Pons (tissue), 1 donor: ENCODE data around the gene SLC4A1AP.
A peak's percentile ranks its signal among the peaks of the same experiment; 100 is the strongest.

Experiments
- DNase-seq: peaks from one replicate; pipeline ENCODE4 v3.0.0-alpha.2; 2016; ENCODE audit warnings: low spot score

The SLC4A1AP gene

DNA sequence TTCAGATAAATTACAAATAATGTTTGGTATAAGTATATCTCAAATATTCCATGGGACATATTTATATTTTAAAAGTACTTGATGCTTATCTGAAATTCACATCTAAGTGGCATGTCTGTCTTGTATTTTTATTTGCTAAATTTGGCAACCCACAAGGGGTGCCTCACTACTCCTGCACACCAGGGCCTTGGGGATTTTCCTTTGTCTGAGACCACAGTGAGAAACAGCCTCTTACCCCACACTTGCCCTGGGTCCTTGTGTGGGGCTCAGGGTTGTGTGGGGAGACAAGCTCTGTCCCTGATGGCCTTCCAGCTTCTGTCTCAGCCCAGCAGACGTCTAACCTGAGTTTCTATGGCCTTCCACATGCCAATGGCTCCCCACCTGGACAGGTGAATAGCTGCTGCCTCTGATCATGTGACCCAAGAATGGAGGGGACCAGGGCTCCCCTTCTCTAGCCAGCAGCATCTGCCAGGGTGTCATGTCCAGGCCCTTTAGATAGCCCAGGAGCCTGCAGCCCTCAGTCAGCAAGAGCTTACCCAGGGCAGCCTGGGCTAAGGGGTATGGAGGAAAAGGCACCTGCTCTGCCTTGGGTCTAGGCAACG, 58.3 kb downstream of the SLC4A1AP start:
- no peak for DNase-seq

GRCh38 chr2:27723372-27724144, 59.9 kb downstream of the SLC4A1AP start:
- peak; percentile 81 for DNase-seq

- DNase-seq = no peak
Observed at GRCh38 chr2:27724191-27724590, 60.5 kb downstream of the SLC4A1AP start.

- peak; percentile 50 for DNase-seq
Observed at GRCh38 chr2:27724905-27725701, 61.4 kb downstream of the SLC4A1AP start.

DNA sequence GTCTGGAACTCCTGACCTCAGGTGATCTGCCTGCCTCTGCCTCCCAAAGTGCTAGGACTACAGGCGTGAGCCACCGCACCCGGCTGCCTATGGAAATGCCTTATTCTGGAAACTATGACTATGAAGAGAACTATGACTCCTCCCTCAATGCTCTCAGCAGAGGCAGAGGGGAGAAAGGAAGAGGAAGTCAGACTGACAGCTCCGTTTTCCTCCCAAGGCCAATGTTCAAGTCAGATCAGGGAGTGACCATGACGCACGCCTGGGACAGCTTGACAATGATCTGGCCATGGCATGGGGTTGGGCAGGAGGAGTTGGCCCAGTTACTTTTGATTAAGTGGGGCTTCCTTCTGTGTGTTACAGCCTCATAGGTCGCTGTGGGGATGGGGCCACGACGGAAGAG, 63.6 kb downstream of the SLC4A1AP start:
- DNase-seq = no peak

DNA sequence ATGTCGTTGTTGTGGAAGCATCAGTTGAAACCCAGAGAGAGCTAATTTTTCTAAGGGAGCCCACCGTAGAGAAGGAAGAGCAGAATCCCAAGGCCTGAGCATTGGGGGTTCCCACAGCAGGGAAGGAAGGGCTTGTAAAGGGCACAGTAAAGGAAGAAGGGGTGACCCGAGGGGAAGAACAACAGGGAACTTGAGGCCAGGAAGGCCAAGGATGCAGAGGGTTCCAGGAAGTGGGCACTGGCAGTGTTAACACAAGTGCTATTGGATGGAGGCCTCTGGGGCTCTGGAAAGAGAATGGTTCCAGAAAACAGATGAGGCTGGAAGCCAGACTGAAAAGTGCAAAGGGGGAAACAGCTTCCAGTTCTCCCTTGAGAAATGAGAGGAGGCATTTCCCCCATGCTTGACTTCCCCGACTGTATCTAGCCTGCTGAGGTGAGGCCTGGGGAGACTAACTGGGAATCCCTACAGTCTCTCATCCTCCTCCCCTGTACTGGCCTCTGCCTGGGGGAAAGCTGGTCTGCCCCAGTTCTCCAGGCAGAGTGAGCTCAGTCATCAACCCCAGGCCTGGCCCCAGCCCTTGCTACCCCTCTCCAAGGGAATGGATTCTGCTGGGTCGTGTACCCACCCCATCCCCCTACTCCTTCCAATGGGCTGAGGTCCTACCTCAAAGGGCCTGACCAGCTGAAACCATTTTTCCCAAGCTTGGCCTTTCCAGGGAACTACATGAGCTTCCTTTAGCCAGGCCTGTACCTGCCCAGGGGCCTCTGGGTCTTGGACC, 64.6 kb downstream of the SLC4A1AP start:
- DNase-seq = no peak

- no peak for DNase-seq
Observed at GRCh38 chr2:27729198-27729597, 65.5 kb downstream of the SLC4A1AP start.

- no peak for DNase-seq
Observed at GRCh38 chr2:27729614-27730013, 65.9 kb downstream of the SLC4A1AP start.

DNA sequence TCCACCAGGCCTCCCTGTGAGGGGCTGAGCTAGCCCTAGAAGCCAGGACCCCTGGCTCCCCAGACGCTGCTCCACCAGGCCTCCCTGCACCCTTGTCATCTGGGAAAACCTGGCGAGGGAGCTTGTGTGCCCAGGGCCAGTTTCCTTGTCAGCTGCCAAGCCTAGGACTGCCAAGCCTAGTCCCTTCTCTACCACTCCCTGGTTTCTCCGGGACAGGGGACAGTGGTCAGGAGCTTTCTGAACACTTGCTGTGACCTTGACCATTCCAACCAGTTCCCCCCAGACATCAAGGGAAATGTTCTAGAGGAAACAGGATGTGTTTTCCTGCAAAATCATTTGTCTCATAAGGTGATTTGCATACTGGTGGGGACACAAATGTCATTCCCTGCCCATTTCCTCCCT, 66.6 kb downstream of the SLC4A1AP start:
- DNase-seq = no peak

GRCh38 chr2:27730980-27731691, 67.4 kb downstream of the SLC4A1AP start:
- no peak for DNase-seq

GRCh38 chr2:27734305-27734704, 70.6 kb downstream of the SLC4A1AP start:
- DNase-seq = no peak

DNA sequence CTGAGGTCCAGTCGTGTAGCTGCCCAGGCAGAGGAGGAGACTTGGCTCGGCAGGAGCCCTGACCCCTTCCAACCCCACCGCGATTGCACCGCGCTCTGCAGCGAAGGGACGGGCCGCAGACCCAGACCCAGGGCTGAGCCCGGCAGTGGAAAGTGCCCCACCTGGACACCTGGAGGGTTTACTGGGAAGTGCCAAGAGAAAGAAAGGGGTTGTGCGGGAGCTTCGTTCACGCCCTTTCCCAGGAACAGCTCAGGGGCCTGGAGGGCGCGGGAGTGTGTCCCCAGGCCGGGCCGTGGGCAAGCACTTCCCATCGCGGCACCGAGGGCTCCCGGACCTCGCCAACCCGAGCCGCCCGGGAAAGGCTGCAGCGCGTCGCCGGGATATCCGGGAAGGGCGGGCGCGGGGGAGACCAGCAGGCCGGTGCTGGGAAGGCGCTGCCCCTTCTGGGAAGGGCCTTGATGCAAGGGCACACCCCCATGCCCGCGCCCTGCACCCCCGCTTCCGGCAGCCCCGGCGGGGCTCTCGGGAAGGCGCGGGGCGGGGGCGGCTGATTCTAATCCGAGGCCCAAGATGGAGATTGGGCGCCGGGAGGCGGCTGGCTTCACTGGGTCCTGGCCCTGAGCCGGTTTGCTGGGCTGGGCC, 71.7 kb downstream of the SLC4A1AP start:
- no peak for DNase-seq

- no peak for DNase-seq
Observed at GRCh38 chr2:27736031-27736889, 72.6 kb downstream of the SLC4A1AP start.

- no peak for DNase-seq
Observed at GRCh38 chr2:27736890-27737204, 73.2 kb downstream of the SLC4A1AP start.

GRCh38 chr2:27737676-27738348, 74.1 kb downstream of the SLC4A1AP start:
- no peak for DNase-seq

DNA sequence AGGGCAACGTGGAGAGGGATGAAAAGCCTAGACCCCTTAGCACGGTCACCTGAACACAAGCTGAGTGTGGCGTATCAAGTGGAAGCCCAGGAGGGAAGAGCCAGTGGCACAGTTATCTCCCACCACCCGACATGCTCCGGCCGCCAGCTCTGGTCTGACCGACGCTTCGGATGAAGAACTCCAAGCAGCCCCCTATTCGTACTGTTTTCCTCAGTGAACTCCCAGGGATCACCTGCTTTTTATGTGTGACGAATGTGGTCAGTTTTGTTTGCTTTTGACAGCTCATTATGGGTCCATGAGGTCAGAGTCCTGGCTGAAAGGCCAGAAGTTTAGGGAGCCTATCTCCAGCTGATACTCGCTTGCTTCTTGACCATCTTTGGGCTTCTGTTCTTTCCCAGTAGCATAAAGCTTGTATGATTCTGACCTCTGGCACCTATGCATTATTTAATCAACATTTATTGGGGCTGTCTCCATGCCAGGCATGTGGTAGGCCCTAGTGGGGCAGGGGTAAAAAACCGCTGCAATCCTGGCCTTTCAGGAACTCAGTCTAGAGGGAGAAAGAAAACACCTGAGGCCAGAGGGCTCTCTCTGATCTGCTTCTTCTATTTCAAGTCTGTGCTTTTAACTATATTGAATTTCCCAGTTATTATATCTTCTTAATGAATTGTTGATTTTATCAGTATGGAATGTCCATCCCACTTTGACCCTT, 74.8 kb downstream of the SLC4A1AP start:
- DNase-seq = no peak

GRCh38 chr2:27739058-27739373, 75.3 kb downstream of the SLC4A1AP start:
- no peak for DNase-seq

- no peak for DNase-seq
Observed at GRCh38 chr2:27741673-27742072, 78.0 kb downstream of the SLC4A1AP start.

- no peak for DNase-seq
Observed at GRCh38 chr2:27742571-27742970, 78.9 kb downstream of the SLC4A1AP start.
